Psoas muscle (tissue), 8 donors: ENCODE data around the gene GAMT. TPM values are rescaled to one million over a fixed set of nuclear protein-coding genes. Genes with fewer than 3 reads are reported as not detected.

Experiments used
- ATAC-seq, 4 donors: fragments of 200-7000 bp; cut with Tn5 transposase; one replicate each; pipeline ENCODE4 v1.9.1; 2020; ENCODE audit warnings: moderate library complexity in 3 of 4, mild to moderate bottlenecking in 2 of 4
- DNase-seq, 2 donors: peaks; one replicate each; pipeline ENCODE4 v3.0.0-alpha.2; 2020
- H3K27ac ChIP-seq: fragments of 200-600 bp; one replicate; pipeline ENCODE4 v1.8.0; 2022
- H3K27me3 ChIP-seq, 3 donors: fragments of 200-600 bp in 1 of 3; one replicate each; pipeline versions ENCODE4 v1.6.1 to v1.8.0; 2013 to 2022; ENCODE audit warnings: low read length in 2 of 3, mild to moderate bottlenecking in 2 of 3, moderate library complexity in 1 of 3; ENCODE audit not compliant: insufficient read depth in 3 of 3
- H3K36me3 ChIP-seq, 2 donors: fragments of 200-600 bp in 1 of 2; one replicate each; pipeline versions ENCODE4 v1.6.1 to v1.8.0; 2013 to 2022; ENCODE audit warnings: low read depth in 1 of 2, mild to moderate bottlenecking in 1 of 2, moderate library complexity in 1 of 2; ENCODE audit not compliant: insufficient read depth in 1 of 2
- H3K4me1 ChIP-seq: fragments of 200-600 bp; one replicate; pipeline ENCODE4 v1.8.0; 2022
- H3K4me3 ChIP-seq: fragments of 200-600 bp; one replicate; pipeline ENCODE4 v1.8.0; 2022; ENCODE audit warnings: mild to moderate bottlenecking
- H3K9me3 ChIP-seq: fragments of 200-600 bp; one replicate; pipeline ENCODE4 v1.8.0; 2022
- CTCF ChIP-seq: fragments of 200-600 bp; IDR thresholded peaks from one replicate; pipeline ENCODE4 v1.8.0; 2022; ENCODE audit warnings: antibody characterized with exemption
- WGBS, 3 donors: extraction: QIAGEN DNeasy Blood & Tissue Kit; methylation state at CpG; one replicate each; pipeline versions ENCODE4 v1.1.6 to v1.1.7; 2013; 5-methylcytosine and 5-hydroxymethylcytosine counted together
- intact Hi-C, 2 donors: fragments of 100-400 bp; cut with DNase I; formaldehyde crosslinking; loops; one replicate each; pipeline versions ENCODE4 v1.11.0 to v1.14.2; 2022
- polyA plus RNA-seq, 3 donors: library from polyadenylated mRNA; stranded (reverse); fragments of 200-250 nt; gene quantifications; one replicate each; pipeline ENCODE4 v1.2.3, GENCODE V29; 2013
- total RNA-seq, 4 donors: library from RNA; stranded (reverse); fragmentation: NEBNext Ultra II Directional in 2 of 4; extraction: Animal tissue kit (Norgen Biotek cat#: 25700) in 2 of 4; gene quantifications; one replicate each; pipeline versions ENCODE4 v1.2.1 to v1.2.4, GENCODE V29; 2021 to 2023
- donor health status: healthy with polysubstance abuse.
- donor health status: DM: no; HTN: no; CAD: no; lungs with moderate emphysema.
- donor health status: Bipolar disorder and iron deficiency.
- donor health status: healthy.
- donor health status: DM: yes; HTN: yes; CAD: no.
- donor health status: DM: no; HTN: no; CAD: no.
- donor health status: DM: no; HTN: no; CAD: no.
- donor health status: DM: yes; HTN: yes; CAD: no.

GAMT gene
- total and polyA plus RNA-seq, 7 donors: 162 to 464 (median 237) TPM

- DNase-seq: no peak
- Histone ChIP-seq H3K4me3 (no peak overlapping the region), H3K27me3 (no peaks in the 10 kb centered on the region), H3K36me3 (peaks cover 0 to 24% of the 10 kb centered on the region in 2 donors), H3K4me1 (peaks cover 33% of the 10 kb centered on the region), H3K9me3 (no peaks in the 10 kb centered on the region), H3K27ac (no peak overlapping the region)
- TF ChIP-seq CTCF: no peak
- intact Hi-C loops: loop anchor here in 1 of 2 donors (5.0 kb wide), 1 partner anchor 105 kb away; the partner anchor contains the start of gene FAM174C
- no peak for ATAC-seq
- 69 to 79% (median 72%) methylated on average over 3 of the region's 3 CpGs for WGBS, 3 donors
These were observed 19.1 kb downstream of the GAMT start for GRCh38 chr19:1382250-1382649.

- Histone ChIP-seq H3K27ac (no peak overlapping the region), H3K27me3 (no peaks in the 10 kb centered on the region), H3K9me3 (no peaks in the 10 kb centered on the region), H3K4me3 (no peak overlapping the region), H3K4me1 (peaks cover 10% of the 10 kb centered on the region), H3K36me3 (peaks cover 0 to 23% of the 10 kb centered on the region in 2 donors)
- DNase-seq (no peak), ATAC-seq (no peak)
- intact Hi-C loops: loop anchor here in 1 of 2 donors (5.0 kb wide), 1 partner anchor 103 kb away; the partner anchor contains the start of gene FAM174C
- TF ChIP-seq CTCF: no peak
- 63 to 65% (median 64%) methylated on average over 12 of the region's 12 CpGs for WGBS, 3 donors
These were observed 21.3 kb downstream of the GAMT start for GRCh38 chr19:1379961-1380489.

- no peaks in the 10 kb centered on the region for H3K9me3 ChIP-seq
- 67 to 80% (median 69%) methylated on average over 27 of the region's 27 CpGs for WGBS, 3 donors
- intact Hi-C loops: no loop called here
- peaks cover 0 to 25% of the 10 kb centered on the region in 2 donors for H3K36me3 ChIP-seq
- no peak for ATAC-seq
- no peak for DNase-seq
- no peak for TF ChIP-seq CTCF
- H3K4me3 ChIP-seq: no peak overlapping the region
- no peaks in the 10 kb centered on the region for H3K27me3 ChIP-seq
- H3K27ac ChIP-seq: no peak overlapping the region
- H3K4me1 ChIP-seq: peaks cover 5% of the 10 kb centered on the region
These were observed 22.0 kb downstream of the GAMT start for GRCh38 chr19:1379126-1379905.

- no peaks in the 10 kb centered on the region for H3K9me3 ChIP-seq
- H3K27me3 ChIP-seq: no peaks in the 10 kb centered on the region
- TF ChIP-seq CTCF: no peak
- H3K36me3 ChIP-seq: peaks cover 0 to 35% of the 10 kb centered on the region in 2 donors
- ATAC-seq: no peak
- H3K4me3 ChIP-seq: no peak overlapping the region
- intact Hi-C loops: no loop called here
- peaks cover 5% of the 10 kb centered on the region for H3K4me1 ChIP-seq
- 79 to 88% (median 84%) methylated on average over 32 to 33 of the region's 33 CpGs for WGBS, 3 donors
- no peak overlapping the region for H3K27ac ChIP-seq
- no peak for DNase-seq
These were observed 23.2 kb downstream of the GAMT start for GRCh38 chr19:1377965-1378785.
